ENCODE measurements around the gene SNX8.
"Not testable (repeated sequence)": the region's sequence is repeated elsewhere in the genome, so short reads cannot be mapped to it uniquely, and the experiment has no call there.

SNX8 gene

DNA sequence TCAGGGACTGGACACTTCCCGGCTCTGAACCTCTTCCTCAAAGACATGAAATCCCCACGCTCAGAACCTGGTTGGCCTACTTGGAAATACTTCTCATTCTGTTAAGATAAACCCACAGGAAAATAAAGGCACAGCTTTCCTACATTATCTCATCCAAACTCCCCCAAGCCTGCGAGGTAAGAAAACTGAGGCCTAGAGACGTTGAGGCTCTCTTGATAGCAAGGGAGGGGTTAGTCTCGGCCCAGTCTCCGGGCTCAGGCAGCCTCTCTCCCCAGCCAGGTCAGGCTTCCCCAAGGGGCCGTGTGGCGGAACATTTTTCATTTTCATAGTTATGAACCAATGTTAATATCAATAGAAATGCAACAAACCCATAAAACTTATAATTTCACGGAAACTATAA lies 35.8 kb upstream of the SNX8 start:
- peaks cover 4% of the 10 kb centered on the region for H3K36me3 Mint-ChIP-seq (ENCODE audit: low read depth)
- peaks cover 7% of the 10 kb centered on the region for H3K4me1 Mint-ChIP-seq (ENCODE audit: low read depth)
- no peaks in the 10 kb centered on the region for H3K9me3 Mint-ChIP-seq
- H3K27ac Mint-ChIP-seq, result no peak overlapping the region
- H3K27me3 Mint-ChIP-seq (ENCODE audit: low read depth), result no peaks in the 10 kb centered on the region
- H3K4me3 Mint-ChIP-seq, result no peak overlapping the region

DNA sequence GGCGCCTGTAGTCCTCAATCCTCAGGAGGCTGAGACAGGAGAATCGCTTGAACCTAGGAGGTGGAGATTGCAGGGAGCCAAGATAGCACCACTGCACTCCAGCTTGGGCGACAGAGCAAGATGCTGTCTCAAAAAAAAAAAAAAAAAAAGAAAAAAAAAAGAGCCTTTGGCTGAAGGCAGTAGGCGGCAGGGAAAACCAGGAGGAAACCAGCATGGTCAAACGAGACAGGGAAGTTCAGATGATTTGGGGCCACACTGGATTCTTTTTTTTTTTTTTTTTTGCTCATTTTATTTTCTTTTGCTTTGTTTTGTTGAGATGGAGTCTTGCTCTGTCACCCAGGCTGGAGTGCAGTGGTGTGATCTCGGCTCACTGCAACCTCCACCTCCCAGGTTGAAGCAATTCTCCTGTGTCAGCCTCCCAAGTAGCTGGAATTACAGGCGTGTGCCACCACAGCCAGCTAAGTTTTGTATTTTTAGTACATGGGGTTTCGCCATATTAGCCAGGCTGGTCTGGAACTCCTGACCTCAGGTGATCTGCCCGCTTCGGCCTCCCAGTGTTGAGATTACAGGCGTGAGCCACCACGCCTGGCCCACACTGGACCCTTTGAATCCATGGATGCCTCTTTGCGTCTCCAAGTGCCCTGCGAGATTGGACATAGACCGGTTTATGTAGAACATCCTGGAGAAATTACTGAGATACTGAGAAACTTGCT lies 33.3 kb upstream of the SNX8 start:
- H3K4me1 Mint-ChIP-seq (ENCODE audit: low read depth); H3K27ac Mint-ChIP-seq; H3K9me3 Mint-ChIP-seq; H3K36me3 Mint-ChIP-seq (ENCODE audit: low read depth); H3K4me3 Mint-ChIP-seq; H3K27me3 Mint-ChIP-seq (ENCODE audit: low read depth): not testable (repeated sequence)

DNA sequence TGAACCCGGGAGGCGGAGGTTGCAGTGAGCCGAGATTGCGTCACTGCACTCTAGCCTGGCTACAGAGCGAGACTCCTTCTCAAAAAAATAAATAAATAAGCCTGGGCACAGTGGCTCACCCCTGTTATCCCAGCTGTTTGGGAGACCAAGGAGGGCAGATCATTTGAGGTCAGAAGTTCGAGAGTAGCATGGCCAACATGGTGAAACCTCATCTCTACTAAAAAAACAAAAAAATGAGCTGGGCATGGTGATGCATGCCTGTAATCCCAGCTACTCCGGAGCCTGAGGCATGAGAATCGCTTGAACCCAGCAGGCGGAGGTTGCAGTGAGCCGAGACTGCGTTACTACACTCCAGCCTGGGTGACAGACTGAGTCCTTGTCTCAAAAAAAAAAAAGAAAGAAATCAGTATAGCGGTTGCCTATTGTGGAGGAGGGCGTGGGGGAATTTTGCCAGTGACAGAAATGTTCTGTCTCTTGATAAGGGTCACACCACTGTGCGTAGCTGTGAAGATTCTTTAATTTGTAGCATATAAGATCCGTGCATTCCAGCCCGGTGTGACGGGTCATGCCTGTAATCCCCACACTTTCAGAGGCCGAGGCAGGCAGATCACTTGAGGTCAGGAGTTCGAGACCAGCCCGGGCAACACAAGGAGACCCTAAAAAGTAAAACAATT lies 22.5 kb upstream of the SNX8 start:
- Mint-ChIP-seq H3K27ac (no peak overlapping the region), H3K9me3 (no peaks in the 10 kb centered on the region), H3K27me3 (ENCODE audit: low read depth) (no peaks in the 10 kb centered on the region), H3K36me3 (ENCODE audit: low read depth) (no peaks in the 10 kb centered on the region), H3K4me3 (no peak overlapping the region), H3K4me1 (ENCODE audit: low read depth) (no peaks in the 10 kb centered on the region)

DNA sequence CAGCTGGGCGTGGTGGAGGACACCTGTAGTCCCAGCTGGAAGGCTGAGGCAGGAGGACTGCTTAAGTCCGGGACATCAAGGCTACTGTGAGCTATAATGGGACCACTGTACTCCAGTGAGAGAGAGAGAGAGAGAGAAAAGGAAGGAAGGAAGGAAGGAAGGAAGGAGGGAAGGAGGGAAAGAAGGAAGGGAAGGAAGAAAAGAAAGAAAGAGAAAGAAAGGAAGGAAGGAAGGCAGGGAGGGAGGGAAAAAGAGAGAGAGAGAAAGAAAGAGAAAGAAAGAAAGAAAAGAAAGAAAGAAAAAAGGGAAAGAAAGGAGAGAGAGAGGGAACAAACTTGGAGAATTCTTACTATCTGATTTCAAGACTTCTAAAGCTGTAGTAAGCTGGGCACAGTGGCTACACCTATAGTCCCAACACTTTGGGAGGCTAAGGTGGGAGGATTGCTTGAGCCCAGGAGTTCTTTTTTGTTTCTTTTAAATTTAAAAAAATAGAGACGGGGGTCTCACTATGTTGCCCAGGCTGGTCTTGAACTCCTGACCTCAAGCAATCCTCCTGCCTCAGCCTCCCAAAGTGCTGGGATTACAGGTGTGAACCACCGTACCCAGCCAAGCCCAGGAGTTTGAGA lies 18.5 kb upstream of the SNX8 start:
- H3K9me3 Mint-ChIP-seq; H3K4me3 Mint-ChIP-seq; H3K4me1 Mint-ChIP-seq (ENCODE audit: low read depth); H3K27ac Mint-ChIP-seq; H3K36me3 Mint-ChIP-seq (ENCODE audit: low read depth); H3K27me3 Mint-ChIP-seq (ENCODE audit: low read depth): not testable (repeated sequence)

DNA sequence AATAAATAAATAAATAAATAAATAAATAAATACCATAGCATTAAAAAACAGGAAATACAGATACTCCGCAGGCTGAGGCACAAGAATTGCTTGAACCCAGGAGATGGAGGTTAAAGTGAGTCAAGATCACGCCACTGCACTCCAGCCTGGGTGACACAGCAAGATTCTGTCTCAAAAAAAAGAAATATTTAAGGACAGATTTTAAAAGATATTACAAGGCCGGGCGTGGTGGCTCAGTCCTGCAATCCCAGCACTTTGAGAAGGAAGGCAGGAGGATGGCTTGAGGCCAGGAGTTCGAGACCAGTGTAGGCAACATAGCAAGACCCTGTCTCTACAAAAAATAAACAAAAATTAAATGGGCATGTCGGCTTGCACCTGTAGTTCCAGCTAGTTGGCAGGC lies 17.5 kb upstream of the SNX8 start:
- H3K27me3 Mint-ChIP-seq (ENCODE audit: low read depth), result no peaks in the 10 kb centered on the region

DNA sequence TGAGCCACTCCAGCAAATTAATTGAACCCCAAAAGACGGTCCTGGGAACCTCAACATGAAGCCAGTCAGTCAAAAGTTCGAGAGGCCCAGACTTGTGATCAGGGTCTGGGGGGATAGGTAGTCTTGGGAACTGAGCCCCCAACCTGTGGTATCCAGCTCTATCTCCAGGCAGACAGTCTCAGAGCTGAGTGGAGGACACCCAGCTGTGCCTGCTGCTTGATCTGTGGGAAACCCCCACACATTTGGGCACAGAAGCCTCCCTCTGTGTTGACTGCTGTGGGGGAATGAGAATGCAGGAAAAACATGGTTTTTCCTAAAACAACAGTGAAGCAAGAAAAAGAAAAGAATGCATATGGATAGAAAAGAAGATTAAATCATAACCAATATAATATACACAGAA lies 16.3 kb upstream of the SNX8 start:
- Mint-ChIP-seq H3K27me3 (ENCODE audit: low read depth) (no peaks in the 10 kb centered on the region), H3K27ac (no peak overlapping the region), H3K9me3 (no peaks in the 10 kb centered on the region), H3K36me3 (ENCODE audit: low read depth) (no peaks in the 10 kb centered on the region), H3K4me1 (ENCODE audit: low read depth) (no peaks in the 10 kb centered on the region), H3K4me3 (no peak overlapping the region)

More for the DNA sequence above, 17.5 kb upstream of the SNX8 start:
- H3K4me3 Mint-ChIP-seq, result no peak overlapping the region
- no peaks in the 10 kb centered on the region for H3K9me3 Mint-ChIP-seq
- no peaks in the 10 kb centered on the region for H3K4me1 Mint-ChIP-seq (ENCODE audit: low read depth)
- H3K36me3 Mint-ChIP-seq (ENCODE audit: low read depth), result no peaks in the 10 kb centered on the region
- H3K27ac Mint-ChIP-seq, result no peak overlapping the region

DNA sequence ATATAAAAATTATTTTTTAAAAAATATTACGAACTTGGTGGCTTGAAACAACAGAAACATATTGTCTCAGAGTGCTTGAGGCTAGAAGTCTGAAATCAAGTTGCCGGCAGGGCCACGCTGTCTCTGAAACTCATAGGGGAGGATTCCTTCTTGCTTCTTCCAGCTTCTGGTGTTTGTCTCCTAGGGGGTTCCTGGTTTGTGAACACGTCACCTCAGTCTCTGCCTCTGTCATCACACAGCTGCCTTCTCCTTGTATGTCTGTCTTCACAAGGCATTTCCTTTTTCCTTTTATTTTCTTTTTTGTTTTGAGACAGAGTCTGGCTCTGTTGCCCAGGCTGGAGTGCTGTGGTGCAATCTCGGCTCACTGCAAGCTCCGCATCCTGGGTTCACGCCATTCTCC lies 12.7 kb upstream of the SNX8 start:
- H3K4me1 Mint-ChIP-seq (ENCODE audit: low read depth), result peaks cover 3% of the 10 kb centered on the region
- no peaks in the 10 kb centered on the region for H3K9me3 Mint-ChIP-seq
- H3K36me3 Mint-ChIP-seq (ENCODE audit: low read depth), result no peaks in the 10 kb centered on the region
- no peak overlapping the region for H3K27ac Mint-ChIP-seq
- H3K4me3 Mint-ChIP-seq, result no peak overlapping the region
- no peaks in the 10 kb centered on the region for H3K27me3 Mint-ChIP-seq (ENCODE audit: low read depth)

DNA sequence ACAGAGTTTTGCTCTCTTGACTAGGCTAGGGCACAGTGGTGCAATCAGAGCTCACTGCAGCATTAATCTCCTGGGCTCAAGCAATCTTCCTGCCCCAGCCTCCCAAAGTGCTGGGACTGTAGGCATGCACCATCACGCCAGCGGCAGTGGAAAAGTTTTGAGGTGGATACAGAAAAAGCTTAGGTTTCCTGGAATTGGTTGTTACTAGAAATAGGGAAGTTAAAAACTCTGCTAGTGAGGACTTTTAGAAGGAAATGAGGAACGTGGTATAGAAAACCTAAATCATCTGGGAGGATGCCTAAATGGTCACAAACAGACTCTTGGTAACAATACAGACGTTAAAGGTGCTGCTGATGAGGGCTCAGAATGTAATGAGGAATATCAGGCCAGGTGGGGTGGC lies 10.9 kb upstream of the SNX8 start:
- Mint-ChIP-seq H3K4me1 (ENCODE audit: low read depth) (peaks cover 3% of the 10 kb centered on the region), H3K27ac (no peak overlapping the region), H3K27me3 (ENCODE audit: low read depth) (no peaks in the 10 kb centered on the region), H3K36me3 (ENCODE audit: low read depth) (no peaks in the 10 kb centered on the region), H3K4me3 (no peak overlapping the region), H3K9me3 (no peaks in the 10 kb centered on the region)

DNA sequence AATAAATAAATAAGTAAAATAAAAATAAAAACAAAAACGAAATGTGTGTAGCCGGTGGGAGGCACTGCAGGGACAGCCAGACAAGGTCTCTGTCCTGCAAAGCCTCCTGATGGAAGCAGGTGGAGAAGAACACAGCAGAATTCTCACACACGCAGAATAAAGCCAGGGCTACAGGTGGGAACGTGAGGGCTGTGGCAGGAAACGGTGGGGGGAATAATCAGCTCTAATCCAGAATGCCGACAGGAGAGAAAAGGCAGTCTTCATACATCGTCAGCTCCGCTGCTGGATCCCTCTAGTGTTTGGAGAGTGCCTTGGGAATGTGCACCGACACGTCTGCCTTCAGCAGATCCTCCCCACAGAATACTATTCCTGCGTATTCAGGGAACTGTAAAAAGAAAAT lies 6.8 kb upstream of the SNX8 start:
- H3K4me1 Mint-ChIP-seq (ENCODE audit: low read depth), result peaks cover 3% of the 10 kb centered on the region
- H3K9me3 Mint-ChIP-seq, result no peaks in the 10 kb centered on the region
- H3K36me3 Mint-ChIP-seq (ENCODE audit: low read depth), result no peaks in the 10 kb centered on the region
- no peak overlapping the region for H3K4me3 Mint-ChIP-seq
- no peaks in the 10 kb centered on the region for H3K27me3 Mint-ChIP-seq (ENCODE audit: low read depth)
- H3K27ac Mint-ChIP-seq, result no peak overlapping the region

DNA sequence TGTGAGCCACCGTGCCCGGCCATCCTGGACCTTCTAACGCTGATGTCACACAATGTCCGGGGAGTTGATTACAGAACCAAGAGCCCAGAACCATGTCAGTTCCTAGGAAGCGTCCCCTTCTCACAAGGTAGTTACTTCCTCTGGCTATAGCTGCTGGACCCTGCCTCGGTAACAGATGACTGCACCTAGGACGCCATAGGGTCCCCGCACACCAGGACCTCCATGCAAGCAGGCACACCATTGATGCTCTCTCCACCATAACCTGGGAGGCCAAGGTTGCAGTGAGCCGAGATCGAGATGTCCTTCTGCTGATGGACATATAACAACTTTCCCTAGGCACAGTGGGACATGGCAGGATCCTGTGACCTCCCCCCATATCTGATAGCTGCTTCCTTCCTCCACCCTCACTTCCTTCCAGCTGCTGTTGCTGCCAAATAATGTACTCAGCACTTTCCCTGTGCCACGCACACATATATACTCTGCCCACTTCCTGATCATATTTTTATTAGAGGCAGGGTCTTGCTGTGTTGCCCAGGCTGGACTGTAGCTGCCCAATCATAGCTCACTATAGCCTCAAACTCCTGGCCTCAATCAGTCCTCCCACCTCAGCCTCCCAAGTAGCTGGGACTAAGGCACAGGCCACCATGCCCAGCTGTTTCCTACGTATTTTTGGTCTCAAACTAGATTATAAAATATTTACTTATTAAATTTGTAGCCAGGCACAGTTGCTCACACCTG lies 3.5 kb upstream of the SNX8 start:
- peaks cover 2% of the 10 kb centered on the region for H3K36me3 Mint-ChIP-seq (ENCODE audit: low read depth)
- H3K4me1 Mint-ChIP-seq (ENCODE audit: low read depth), result peaks cover 4% of the 10 kb centered on the region
- no peaks in the 10 kb centered on the region for H3K27me3 Mint-ChIP-seq (ENCODE audit: low read depth)
- H3K27ac Mint-ChIP-seq, result no peak overlapping the region
- H3K4me3 Mint-ChIP-seq, result no peak overlapping the region
- H3K9me3 Mint-ChIP-seq, result no peaks in the 10 kb centered on the region

DNA sequence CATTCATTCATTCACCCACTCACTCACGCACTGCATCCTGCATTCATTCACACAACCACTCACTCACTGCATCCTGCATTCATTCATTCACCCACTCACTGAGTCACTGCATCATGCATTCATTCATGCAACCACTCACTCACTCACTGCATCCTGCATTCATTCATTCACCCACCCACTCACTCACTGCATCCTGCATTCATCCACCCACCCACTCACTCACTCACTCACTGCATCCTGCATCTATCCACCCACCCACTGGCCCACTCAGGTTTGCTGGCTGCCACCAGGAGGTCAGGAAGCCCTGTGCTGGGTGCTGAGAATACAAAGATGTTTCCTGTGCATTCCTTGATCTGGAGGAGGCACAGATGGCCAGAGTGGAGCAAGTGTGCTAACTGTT lies 2.3 kb upstream of the SNX8 start:
- peaks cover 11% of the 10 kb centered on the region for H3K4me1 Mint-ChIP-seq (ENCODE audit: low read depth)
- H3K27me3 Mint-ChIP-seq (ENCODE audit: low read depth), result no peaks in the 10 kb centered on the region
- H3K27ac Mint-ChIP-seq, result no peak overlapping the region
- H3K36me3 Mint-ChIP-seq (ENCODE audit: low read depth), result peaks cover 2% of the 10 kb centered on the region
- no peaks in the 10 kb centered on the region for H3K9me3 Mint-ChIP-seq
- H3K4me3 Mint-ChIP-seq, result no peak overlapping the region

DNA sequence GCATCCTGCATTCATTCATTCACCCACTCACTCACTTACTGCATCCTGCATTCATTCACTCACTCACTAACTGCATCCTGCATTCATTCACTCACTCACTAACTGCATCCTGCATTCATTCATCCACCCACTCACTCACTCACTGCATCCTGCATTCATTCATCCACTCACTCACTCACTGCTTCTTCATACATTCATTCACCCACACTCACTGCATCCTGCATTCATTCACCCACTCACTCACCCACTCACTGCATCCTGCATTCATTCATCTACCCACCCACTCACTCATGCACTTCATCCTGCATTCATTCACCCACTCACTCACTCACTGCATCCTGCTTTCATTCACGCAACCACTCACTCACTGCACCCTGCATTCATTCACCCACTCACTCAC lies 1.5 kb upstream of the SNX8 start:
- no peak overlapping the region for H3K4me3 Mint-ChIP-seq
- H3K9me3 Mint-ChIP-seq, result no peaks in the 10 kb centered on the region
- H3K27me3 Mint-ChIP-seq (ENCODE audit: low read depth), result no peaks in the 10 kb centered on the region
- peaks cover 12% of the 10 kb centered on the region for H3K4me1 Mint-ChIP-seq (ENCODE audit: low read depth)
- no peak overlapping the region for H3K27ac Mint-ChIP-seq
- H3K36me3 Mint-ChIP-seq (ENCODE audit: low read depth), result peaks cover 2% of the 10 kb centered on the region

DNA sequence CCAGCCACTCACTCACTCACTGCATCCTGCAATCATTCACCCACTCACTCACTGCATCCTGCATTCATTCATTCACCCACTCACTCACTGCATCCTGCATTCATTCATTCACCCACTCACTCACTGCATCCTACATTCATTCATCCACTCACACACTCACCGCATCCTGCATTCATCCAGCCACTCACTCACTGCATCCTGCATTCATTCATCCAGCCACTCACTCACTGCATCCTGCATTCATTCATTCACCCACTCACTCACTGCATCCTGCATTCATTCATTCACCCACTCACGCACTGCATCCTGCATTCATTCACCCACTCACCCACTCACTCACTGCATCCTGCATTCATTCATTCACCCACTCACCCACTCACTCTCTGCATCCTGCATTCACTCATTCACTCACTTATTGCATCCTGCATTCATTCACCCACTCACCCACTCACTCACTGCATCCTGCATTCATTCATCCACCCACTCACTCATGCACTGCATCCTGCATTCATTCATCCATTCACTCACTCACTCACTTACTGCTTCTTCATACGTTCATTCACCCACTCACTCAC lies 802 bp upstream of the SNX8 start:
- peaks cover 12% of the 10 kb centered on the region for H3K4me1 Mint-ChIP-seq (ENCODE audit: low read depth)
- H3K9me3 Mint-ChIP-seq; H3K27ac Mint-ChIP-seq; H3K27me3 Mint-ChIP-seq (ENCODE audit: low read depth); H3K36me3 Mint-ChIP-seq (ENCODE audit: low read depth); H3K4me3 Mint-ChIP-seq: not testable (repeated sequence)

DNA sequence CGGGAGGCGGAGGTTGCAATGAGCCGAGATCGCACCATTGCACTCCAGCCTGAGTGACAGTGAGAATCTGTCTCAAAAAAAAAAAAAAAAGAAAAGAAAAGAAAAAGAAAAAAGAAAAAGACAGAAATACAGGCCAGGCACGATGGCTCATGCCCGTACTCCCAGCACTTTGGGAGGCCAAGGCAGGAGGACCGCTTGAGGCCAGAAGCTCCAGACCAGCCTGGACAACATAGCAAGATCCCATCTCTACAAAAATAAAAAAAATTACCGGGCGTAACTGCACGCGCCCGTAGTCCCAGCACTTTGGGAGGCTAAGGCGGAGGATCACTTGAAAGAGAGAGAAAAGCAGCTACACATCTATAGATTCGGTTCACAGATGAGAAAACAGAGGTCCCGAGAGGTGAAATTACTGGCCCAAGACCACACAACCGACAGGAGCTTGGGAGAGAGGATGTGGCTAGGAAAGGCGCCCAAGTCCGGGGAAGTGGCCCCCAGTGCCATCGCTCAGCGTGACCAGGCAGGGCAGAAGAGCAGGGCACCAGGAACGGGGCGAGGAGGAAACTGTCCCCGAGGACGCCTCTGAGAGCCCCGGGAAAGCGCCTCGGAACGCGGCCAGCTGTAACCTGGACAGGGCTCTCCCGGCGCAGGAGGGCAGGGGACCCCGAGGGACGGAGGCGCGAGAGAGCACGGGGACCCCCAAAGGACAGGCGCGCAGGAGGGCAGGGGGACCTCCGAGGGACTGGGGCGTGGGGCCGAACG lies 612 bp downstream of the SNX8 start:
- peak overlapping the region; percentile 91 for H3K4me3 Mint-ChIP-seq
- peak overlapping the region; percentile 89 for H3K27ac Mint-ChIP-seq
- H3K36me3 Mint-ChIP-seq (ENCODE audit: low read depth), result peaks cover 2% of the 10 kb centered on the region
- H3K4me1 Mint-ChIP-seq (ENCODE audit: low read depth), result peaks cover 12% of the 10 kb centered on the region
- H3K27me3 Mint-ChIP-seq (ENCODE audit: low read depth), result no peaks in the 10 kb centered on the region
- H3K9me3 Mint-ChIP-seq, result no peaks in the 10 kb centered on the region

Measured in T-helper 1 cell treated with Interleukin-12 subunit alpha and Interleukin-12 subunit beta and Interleukin-4 antibody, amounts not matched to agents 30 μg/mL and 1 μg/mL, for 36 hours (primary cell).